KMS-11 (cell line): ENCODE results near the gene DPF3.

Experiments used
- H2AFZ ChIP-seq: fragments of 200-600 bp; sonication (generic); 2 replicates; pipeline ENCODE4 v1.6.1; 2016; ENCODE audit warnings: antibody characterized with exemption, mixed run types, low read depth
- H3K27ac ChIP-seq: fragments of 200-600 bp; sonication (generic); 2 replicates; pipeline ENCODE4 v1.6.1; 2016; ENCODE audit warnings: mild to moderate bottlenecking, mixed run types
- H3K27me3 ChIP-seq: fragments of 200-600 bp; sonication (generic); 2 replicates; pipeline ENCODE4 v1.6.1; 2017; ENCODE audit warnings: mild to moderate bottlenecking, low read depth, mixed run types, moderate library complexity; ENCODE audit not compliant: insufficient read depth
- H3K36me3 ChIP-seq: fragments of 200-600 bp; sonication (generic); 2 replicates; pipeline ENCODE4 v1.6.1; 2017; ENCODE audit warnings: mild to moderate bottlenecking, mixed run types; ENCODE audit not compliant: insufficient read depth
- H3K4me1 ChIP-seq: fragments of 200-600 bp; sonication (generic); 2 replicates; pipeline ENCODE4 v1.6.1; 2016; ENCODE audit warnings: mild to moderate bottlenecking, low read depth, mixed run types; ENCODE audit not compliant: poor library complexity, severe bottlenecking
- H3K4me2 ChIP-seq: fragments of 200-600 bp; sonication (generic); 2 replicates; pipeline ENCODE4 v1.7.0; 2016; ENCODE audit warnings: mild to moderate bottlenecking, mixed run types
- H3K4me3 ChIP-seq: fragments of 200-600 bp; sonication (generic); IDR thresholded peaks from 2 replicates; pipeline ENCODE4 v1.6.1; 2017; ENCODE audit warnings: low read depth, low read length, mixed read lengths; ENCODE audit not compliant: insufficient read depth
- H3K79me2 ChIP-seq: fragments of 200-600 bp; sonication (generic); 2 replicates; pipeline ENCODE4 v1.6.1; 2016; ENCODE audit warnings: low read depth, mixed run types; ENCODE audit not compliant: insufficient read depth
- H3K9ac ChIP-seq: fragments of 200-600 bp; sonication (generic); 2 replicates; pipeline ENCODE4 v1.6.1; 2016; ENCODE audit warnings: mild to moderate bottlenecking, mixed run types
- H4K20me1 ChIP-seq: fragments of 200-600 bp; sonication (generic); 2 replicates; pipeline ENCODE4 v1.6.1; 2016; ENCODE audit warnings: mild to moderate bottlenecking, mixed run types; ENCODE audit not compliant: insufficient read depth
- TF ChIP-seq, protein P1 (sequence below): fragments of 200-600 bp; sonication (generic); conservative IDR thresholded peaks from 2 replicates; pipeline ENCODE4 v1.6.1; 2017; ENCODE audit warnings: low read depth, mild to moderate bottlenecking, antibody characterized with exemption, low read length, moderate library complexity, mixed read lengths

Gene DPF3

GRCh38 chr14:72793156-72793939 is 100.6 kb downstream of the DPF3 start:
- TF ChIP-seq, protein P1, sequence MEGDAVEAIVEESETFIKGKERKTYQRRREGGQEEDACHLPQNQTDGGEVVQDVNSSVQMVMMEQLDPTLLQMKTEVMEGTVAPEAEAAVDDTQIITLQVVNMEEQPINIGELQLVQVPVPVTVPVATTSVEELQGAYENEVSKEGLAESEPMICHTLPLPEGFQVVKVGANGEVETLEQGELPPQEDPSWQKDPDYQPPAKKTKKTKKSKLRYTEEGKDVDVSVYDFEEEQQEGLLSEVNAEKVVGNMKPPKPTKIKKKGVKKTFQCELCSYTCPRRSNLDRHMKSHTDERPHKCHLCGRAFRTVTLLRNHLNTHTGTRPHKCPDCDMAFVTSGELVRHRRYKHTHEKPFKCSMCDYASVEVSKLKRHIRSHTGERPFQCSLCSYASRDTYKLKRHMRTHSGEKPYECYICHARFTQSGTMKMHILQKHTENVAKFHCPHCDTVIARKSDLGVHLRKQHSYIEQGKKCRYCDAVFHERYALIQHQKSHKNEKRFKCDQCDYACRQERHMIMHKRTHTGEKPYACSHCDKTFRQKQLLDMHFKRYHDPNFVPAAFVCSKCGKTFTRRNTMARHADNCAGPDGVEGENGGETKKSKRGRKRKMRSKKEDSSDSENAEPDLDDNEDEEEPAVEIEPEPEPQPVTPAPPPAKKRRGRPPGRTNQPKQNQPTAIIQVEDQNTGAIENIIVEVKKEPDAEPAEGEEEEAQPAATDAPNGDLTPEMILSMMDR = no peak
- Histone ChIP-seq H3K36me3 (no peaks in the 10 kb centered on the region), H2AFZ (no peak overlapping the region), H3K9ac (no peak overlapping the region), H3K79me2 (no peaks in the 10 kb centered on the region), H3K27me3 (no peaks in the 10 kb centered on the region), H3K27ac (no peak overlapping the region), H3K4me2 (no peak overlapping the region), H4K20me1 (no peaks in the 10 kb centered on the region), H3K4me3 (no peak overlapping the region), H3K4me1 (no peaks in the 10 kb centered on the region)

DNA sequence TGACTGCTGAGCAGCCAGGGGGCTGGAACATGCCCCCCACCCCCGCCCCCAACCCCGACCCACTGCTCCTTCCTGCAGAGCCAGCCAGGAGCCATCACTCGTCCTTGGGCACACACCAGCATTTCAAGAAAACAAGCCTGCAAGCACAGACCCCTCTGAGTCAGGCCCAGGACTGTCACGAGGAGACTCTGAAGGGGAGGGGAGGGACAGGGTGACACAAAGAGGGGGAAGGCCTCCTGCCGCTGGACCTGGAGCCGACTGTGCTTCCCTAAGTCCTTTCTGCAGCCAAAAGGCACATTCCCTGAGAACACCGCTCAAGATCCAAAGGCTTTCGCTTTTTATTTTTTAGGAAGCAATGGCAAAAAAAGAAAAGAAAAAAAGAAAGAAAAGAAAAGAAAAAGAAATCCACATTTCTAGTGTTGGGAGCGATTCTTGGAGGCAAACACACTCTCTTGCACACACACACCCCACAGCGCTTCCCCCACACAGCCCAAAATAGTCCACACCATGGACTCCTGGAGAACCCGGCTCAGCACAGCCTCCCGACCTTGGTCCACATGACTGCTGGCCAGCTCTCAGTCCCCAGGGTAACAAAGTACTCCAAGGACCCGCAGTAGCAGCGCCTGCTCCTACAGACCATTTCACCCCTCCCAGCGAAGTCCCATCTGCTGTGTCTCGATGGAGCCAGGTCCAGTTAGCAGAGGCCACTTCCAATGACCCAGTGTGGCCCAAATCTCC is 101.7 kb downstream of the DPF3 start:
- H3K36me3 ChIP-seq = no peaks in the 10 kb centered on the region
- no peak overlapping the region for H3K4me3 ChIP-seq
- no peak overlapping the region for H3K9ac ChIP-seq
- no peak overlapping the region for H2AFZ ChIP-seq
- no peak overlapping the region for H3K27ac ChIP-seq
- H3K4me2 ChIP-seq = no peak overlapping the region
- H3K79me2 ChIP-seq = no peaks in the 10 kb centered on the region
- TF ChIP-seq, protein P1 = no peak
- H3K4me1 ChIP-seq = no peaks in the 10 kb centered on the region
- H4K20me1 ChIP-seq = no peaks in the 10 kb centered on the region
- H3K27me3 ChIP-seq = no peaks in the 10 kb centered on the region

- TF ChIP-seq, protein P1 = no peak
- Histone ChIP-seq H4K20me1 (no peaks in the 10 kb centered on the region), H2AFZ (no peak overlapping the region), H3K79me2 (no peaks in the 10 kb centered on the region), H3K4me2 (no peak overlapping the region), H3K36me3 (no peaks in the 10 kb centered on the region), H3K27me3 (no peaks in the 10 kb centered on the region), H3K9ac (no peak overlapping the region), H3K27ac (no peak overlapping the region), H3K4me1 (no peaks in the 10 kb centered on the region), H3K4me3 (no peak overlapping the region)
Observed at GRCh38 chr14:72790887-72791566, 102.9 kb downstream of the DPF3 start.

DNA sequence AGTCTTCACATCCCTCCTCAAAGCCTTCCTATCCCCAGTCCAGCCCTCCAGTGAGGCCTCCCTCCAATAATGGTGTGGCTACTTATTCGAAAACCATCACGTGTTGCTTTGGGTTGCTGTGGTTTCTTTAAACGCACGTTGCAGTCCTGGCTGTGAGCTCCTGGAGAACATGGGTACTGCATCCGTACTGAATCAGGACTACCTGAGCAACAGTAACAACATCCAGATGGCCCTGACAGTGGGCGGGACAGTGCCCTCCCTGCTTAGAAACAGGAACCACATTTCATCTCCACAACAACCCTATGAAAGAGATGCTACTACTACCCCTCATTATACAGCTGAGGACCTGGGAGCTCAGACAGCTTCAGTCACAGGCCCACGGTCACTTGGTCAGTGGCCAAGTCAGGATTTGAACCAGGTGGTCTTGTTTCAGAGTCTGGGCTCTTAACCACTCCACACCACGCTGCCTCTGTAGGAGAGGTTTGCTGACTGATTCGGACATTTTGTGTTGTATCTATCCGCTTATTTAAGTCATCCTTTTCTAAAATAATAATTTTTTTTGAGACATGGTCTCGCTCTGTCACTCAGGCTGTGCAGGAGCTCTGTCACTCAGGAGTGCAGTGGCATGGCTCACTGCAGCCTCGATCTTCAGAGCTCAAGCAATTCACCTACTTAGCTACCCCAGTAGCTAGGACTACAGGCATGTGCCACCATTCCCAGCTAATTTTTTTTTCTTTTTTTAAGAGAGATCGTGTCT is 104.8 kb downstream of the DPF3 start:
- Histone ChIP-seq H3K79me2 (no peaks in the 10 kb centered on the region), H4K20me1 (no peaks in the 10 kb centered on the region), H3K4me2 (no peak overlapping the region), H3K36me3 (no peaks in the 10 kb centered on the region), H2AFZ (no peak overlapping the region), H3K4me1 (no peaks in the 10 kb centered on the region), H3K27me3 (no peaks in the 10 kb centered on the region), H3K27ac (no peak overlapping the region), H3K9ac (no peak overlapping the region), H3K4me3 (no peak overlapping the region)
- TF ChIP-seq, protein P1 = no peak
